ENCODE results near the gene OLFML2B. TPM values are rescaled to one million over a fixed set of nuclear protein-coding genes. Genes with fewer than 3 reads are reported as not detected.

Gene OLFML2B
- total and polyA plus RNA-seq, 2 of the 4 experiments (the other 2 are of a cell fraction): 0.36 to 0.74 TPM

- Histone ChIP-seq H3K4me3 (ENCODE audit: insufficient read depth, low read depth, low read length) (no peak overlapping the region), H2AK5ac (ENCODE audit: low read depth, low read length) (no peak overlapping the region), H3K23ac (ENCODE audit: low read depth, low read length) (no peak overlapping the region), H3K18ac (ENCODE audit: low read depth, low read length) (no peak overlapping the region), H2AK9ac (replicated peaks; ENCODE audit: low read depth, low read length, poor library complexity) (no peak overlapping the region), H4K20me1 (ENCODE audit: insufficient read depth, low read length) (peaks cover 2% of the 10 kb centered on the region; the same call in 1 of the 2 replicates), H3K36me3 (ENCODE audit: control insufficient read depth, insufficient read depth, low read length) (no peaks in the 10 kb centered on the region), H3K4me1 (ENCODE audit: control insufficient read depth, insufficient read depth, low read length) (no peaks in the 10 kb centered on the region), H2BK20ac (ENCODE audit: low read depth, low read length) (no peak overlapping the region), H2AFZ (replicated peaks; ENCODE audit: low read length, poor library complexity) (no peak overlapping the region), H3K27ac (ENCODE audit: insufficient read depth, low read length) (no peak overlapping the region), H4K91ac (ENCODE audit: insufficient read depth, low read depth, low read length) (no peak overlapping the region), H4K8ac (ENCODE audit: low read depth in 2 of 2, low read length in 2 of 2) (no peak overlapping the region), H3K14ac (replicated peaks; ENCODE audit: low read depth, low read length) (no peak overlapping the region), H3K9ac (ENCODE audit: low read depth, low read length) (no peak overlapping the region), H3K56ac (ENCODE audit: extremely low read depth, insufficient read depth, low read length) (no peak overlapping the region), H2BK120ac (ENCODE audit: low read depth, low read length) (no peak overlapping the region), H3K79me1 (ENCODE audit: low read depth in 1 of 2, low read length in 2 of 2) (no peaks in the 10 kb centered on the region), H3K9me1 (ENCODE audit: insufficient read depth, low read length) (no peaks in the 10 kb centered on the region), H3K4me2 (ENCODE audit: low read depth, low read length) (no peak overlapping the region), H2BK5ac (ENCODE audit: low read depth, low read length, poor library complexity, severe bottlenecking) (no peak overlapping the region), H4K5ac (ENCODE audit: low read depth, low read length) (no peak overlapping the region), H3K27me3 (ENCODE audit: control insufficient read depth, insufficient read depth, low read length) (no peaks in the 10 kb centered on the region), H3K4ac (ENCODE audit: low read depth, low read length) (no peak overlapping the region), H3K9me3 (ENCODE audit: control insufficient read depth, insufficient read depth, low read length) (no peaks in the 10 kb centered on the region), H2BK15ac (ENCODE audit: low read depth, low read length) (no peak overlapping the region)
- POLR2A ChIA-PET (ENCODE audit: unreplicated experiment): no interaction called here
- no CpG with 5 or more reads among the region's 1 CpG for WGBS, 2 experiments (ENCODE audit: extremely low coverage in 2 of 2, insufficient read length in 1 of 2)
- ATAC-seq (ENCODE audit: low read depth): no peak
- dilution Hi-C loops (cut with HindIII; ENCODE audit: low sequenced_read_pairs, unreplicated experiment): no loop called here
- intact Hi-C loops (cut with micrococcal nuclease): no loop called here
- in situ Hi-C loops (cut with MboI; ENCODE audit: low sequenced_read_pairs): no loop called here
- BruUV-seq (replicated peaks): no TSS peak
- CTCF ChIA-PET: no interaction called here
- TF ChIP-seq FOS (IDR thresholded peaks at IDR 0.05; ENCODE audit: low read depth, low read length) (no peak), CTCF (conservative IDR thresholded peaks at IDR 0.05; ENCODE audit: low read depth, low read length) (no peak), RCOR1 (IDR thresholded peaks at IDR 0.05; ENCODE audit: insufficient replicate concordance, low read length) (no peak), RFX5 (IDR thresholded peaks at IDR 0.05; ENCODE audit: low read depth, low read length) (no peak), MXI1 (IDR thresholded peaks at IDR 0.05; ENCODE audit: borderline replicate concordance, low read depth, low read length) (no peak), MAFK (IDR thresholded peaks at IDR 0.05; ENCODE audit: low read depth, low read length) (no peak), SMC3 (IDR thresholded peaks at IDR 0.05; ENCODE audit: low read depth, low read length) (no peak), CEBPB (IDR thresholded peaks at IDR 0.05; ENCODE audit: low read depth, low read length) (no peak), MAZ (IDR thresholded peaks at IDR 0.05; ENCODE audit: borderline replicate concordance, low read depth, low read length) (no peak), RAD21 (IDR thresholded peaks at IDR 0.05; ENCODE audit: low read length) (no peak), BHLHE40 (IDR thresholded peaks at IDR 0.05; ENCODE audit: low read depth, low read length) (no peak)
- TF ChIP-seq, protein P1, sequence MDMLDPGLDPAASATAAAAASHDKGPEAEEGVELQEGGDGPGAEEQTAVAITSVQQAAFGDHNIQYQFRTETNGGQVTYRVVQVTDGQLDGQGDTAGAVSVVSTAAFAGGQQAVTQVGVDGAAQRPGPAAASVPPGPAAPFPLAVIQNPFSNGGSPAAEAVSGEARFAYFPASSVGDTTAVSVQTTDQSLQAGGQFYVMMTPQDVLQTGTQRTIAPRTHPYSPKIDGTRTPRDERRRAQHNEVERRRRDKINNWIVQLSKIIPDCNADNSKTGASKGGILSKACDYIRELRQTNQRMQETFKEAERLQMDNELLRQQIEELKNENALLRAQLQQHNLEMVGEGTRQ (IDR thresholded peaks at IDR 0.05; ENCODE audit: low read depth, low read length): no peak
- TF ChIP-seq, protein P2, sequence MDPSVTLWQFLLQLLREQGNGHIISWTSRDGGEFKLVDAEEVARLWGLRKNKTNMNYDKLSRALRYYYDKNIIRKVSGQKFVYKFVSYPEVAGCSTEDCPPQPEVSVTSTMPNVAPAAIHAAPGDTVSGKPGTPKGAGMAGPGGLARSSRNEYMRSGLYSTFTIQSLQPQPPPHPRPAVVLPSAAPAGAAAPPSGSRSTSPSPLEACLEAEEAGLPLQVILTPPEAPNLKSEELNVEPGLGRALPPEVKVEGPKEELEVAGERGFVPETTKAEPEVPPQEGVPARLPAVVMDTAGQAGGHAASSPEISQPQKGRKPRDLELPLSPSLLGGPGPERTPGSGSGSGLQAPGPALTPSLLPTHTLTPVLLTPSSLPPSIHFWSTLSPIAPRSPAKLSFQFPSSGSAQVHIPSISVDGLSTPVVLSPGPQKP (IDR thresholded peaks at IDR 0.05; ENCODE audit: borderline replicate concordance, low read depth, low read length): no peak
- no peak for DNase-seq
These were observed 88.4 kb downstream of the OLFML2B start for GRCh38 chr1:161935264-161935663.

All from IMR-90 (cell line).